HG03135 (cell line): ENCODE data around the gene BRI3.

ENCODE experiments used
- ATAC-seq: cut with Tn5 transposase; IDR thresholded peaks from one replicate; pipeline ENCODE4 v1.9.1; 2021; ENCODE audit warnings: mild to moderate bottlenecking, moderate library complexity; ENCODE audit not compliant: unreplicated experiment

Gene BRI3

DNA sequence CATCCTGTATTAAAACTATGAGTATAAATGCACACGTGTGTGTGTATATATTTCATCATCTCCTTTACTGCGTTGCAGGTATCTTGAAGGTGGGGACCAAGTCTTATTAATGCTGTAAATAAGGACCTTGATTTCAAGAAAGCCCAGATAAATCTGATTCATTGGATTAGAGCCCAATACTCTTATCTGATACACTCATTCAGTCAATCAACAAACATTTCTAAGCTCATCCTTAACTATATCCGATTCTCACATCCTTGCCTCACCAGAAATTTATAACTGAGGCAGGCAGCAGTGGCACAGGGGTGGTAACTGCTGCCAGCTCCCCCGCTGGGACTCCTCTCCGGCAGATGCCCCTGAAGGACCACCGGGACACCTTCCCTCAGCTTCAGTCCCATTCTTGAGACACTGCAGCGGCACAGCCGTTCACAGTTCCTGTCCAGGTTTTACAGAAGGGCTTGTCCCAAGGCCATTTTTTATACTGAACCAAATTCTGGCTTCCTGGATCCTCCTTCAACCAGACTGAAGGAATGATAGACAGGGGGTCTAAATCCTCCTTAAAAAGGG, 54.0 kb downstream of the BRI3 start:
- no peak for ATAC-seq

DNA sequence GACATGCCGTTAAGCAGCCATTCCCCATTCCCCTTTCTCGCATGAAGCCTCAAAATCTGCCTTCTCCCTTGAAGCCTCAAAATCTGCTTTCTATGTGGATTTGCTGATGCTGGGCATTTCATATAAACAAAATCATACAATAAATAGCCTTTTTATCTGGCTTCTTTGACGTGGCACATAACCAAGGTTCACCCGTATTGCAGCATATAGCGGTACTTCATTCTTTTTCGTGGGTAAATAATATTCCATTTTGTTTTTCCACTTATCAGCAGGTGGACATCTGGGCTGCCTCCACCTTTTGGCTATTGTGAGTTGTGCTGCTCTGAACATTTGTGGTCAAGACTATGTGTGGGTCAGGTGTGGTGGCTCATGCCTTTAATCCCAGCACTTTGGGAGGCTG, 57.0 kb downstream of the BRI3 start:
- no peak for ATAC-seq

DNA sequence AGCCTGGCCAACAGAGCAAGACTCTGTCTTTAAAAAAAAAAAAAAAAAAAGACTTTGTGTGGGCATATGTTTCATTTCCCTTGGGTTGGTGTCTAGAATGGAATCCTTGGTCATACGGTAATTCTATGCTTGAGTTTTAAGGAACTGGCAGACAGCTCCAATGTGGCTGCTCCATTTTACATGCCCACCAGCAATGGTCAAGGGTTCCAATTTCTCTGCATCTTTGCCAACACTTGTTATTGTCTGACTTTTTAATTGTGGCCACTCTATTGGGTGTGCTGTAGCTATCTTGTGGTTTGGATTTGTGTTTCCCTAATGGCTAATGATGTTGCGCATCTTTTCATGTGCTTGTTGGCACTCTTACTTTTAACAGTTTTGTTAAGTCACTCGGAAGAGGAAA, 57.6 kb downstream of the BRI3 start:
- ATAC-seq: no peak

DNA sequence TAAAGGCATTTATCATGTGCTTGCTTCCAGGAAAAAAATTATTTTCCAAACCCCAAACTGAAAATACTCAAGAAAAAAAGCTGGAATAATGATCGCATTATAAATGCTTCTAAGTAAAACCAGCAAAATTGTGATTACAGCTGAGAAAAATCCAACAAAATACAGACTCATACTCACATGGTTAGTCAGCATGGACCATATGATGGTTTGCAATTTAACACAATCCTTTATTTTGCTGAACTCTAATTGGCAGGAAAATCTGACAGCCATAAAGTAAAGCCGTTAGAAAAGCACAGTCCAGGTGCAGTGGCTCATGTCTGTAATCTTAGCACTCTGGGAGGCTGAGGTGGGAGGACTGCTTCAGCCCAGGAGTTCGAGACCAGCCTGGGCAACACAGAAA, 59.6 kb downstream of the BRI3 start:
- no peak for ATAC-seq
